Activated T-cell treated with anti-CD3 and anti-CD28 coated beads for 24 hours (primary cell): Measurements from ENCODE around the gene IDS.
"Not testable (repeated sequence)": the region's sequence is repeated elsewhere in the genome, so short reads cannot be mapped to it uniquely, and the experiment has no call there.

Source experiments
- DNase-seq: peaks from one replicate; pipeline ENCODE4 v3.0.0-alpha.2; 2020; ENCODE audit warnings: low read depth

The IDS gene

DNA sequence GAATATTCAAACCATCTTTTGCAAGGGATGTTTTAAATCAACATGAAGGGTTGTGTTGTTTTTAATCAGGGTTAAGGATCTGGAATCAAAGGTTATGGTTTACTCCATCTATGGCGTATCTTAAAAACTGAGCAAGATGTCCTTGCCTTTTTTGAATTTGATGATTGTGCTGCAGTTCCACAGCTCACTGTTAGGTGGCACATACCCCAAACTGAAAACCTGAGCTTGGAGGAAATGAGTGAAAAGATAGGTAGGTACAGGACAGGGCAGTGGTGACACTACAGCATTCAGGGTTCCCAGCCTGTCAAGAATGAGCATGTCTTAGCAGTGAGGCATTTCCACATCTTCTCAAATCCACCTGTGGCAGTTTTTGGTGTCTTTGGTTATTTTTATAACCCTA, 22.6 kb upstream of the IDS start:
- DNase-seq = no peak

DNA sequence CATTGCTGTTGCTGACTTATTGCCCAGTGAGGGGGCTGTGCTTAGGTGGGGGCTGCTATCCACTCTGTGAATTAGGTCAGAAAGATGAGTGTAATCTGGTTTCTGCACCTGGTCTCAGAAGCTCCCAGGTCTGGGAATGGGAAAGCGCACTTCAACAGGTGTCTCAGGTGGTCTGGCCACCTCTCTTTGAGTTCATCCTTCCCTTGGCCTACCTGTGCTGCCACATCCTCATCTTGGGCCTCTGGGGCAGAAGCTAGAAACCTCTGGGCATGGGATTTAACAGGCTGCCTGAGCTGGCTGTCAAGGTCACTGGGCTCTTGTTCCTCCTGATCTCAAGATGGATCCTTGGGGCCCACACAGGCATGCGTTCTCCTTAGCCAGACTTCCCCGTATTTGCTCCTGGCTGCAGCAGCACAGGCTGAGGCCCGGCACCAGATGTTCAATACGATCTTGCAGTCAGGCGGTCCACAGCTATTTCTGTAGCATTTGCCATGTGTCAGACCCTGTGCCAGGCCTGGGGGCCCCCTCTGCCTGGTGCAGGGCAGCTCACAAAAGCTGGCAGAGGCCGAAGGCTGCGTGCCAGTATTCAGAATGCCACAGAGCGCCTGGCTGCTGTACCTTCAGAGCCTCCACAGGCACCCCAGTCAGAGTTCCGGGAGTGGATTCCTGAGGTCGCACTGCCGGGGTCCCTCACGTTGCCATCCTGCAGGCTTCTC, 21.4 kb upstream of the IDS start:
- DNase-seq = not testable (repeated sequence)

DNA sequence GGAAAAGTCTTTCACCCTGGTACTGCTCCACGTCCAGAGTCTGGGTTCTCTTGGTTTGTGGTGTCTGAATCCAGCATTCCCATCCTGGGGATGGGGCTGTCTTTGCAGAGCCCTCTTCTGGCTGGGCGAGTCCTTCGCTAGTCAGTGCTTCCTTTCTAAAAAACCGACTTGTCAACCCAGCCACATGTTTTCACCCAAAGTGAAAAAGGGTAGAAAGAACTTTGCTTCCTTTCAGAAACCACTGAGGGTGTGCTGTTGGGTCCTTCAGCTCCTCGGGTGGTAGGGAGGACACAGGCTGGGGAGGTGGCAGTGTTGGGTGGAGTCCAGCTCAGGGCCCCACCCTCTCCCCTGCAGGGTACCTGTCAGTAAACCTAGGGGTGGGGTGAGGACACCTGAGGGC, 20.8 kb upstream of the IDS start:
- DNase-seq = not testable (repeated sequence)

DNA sequence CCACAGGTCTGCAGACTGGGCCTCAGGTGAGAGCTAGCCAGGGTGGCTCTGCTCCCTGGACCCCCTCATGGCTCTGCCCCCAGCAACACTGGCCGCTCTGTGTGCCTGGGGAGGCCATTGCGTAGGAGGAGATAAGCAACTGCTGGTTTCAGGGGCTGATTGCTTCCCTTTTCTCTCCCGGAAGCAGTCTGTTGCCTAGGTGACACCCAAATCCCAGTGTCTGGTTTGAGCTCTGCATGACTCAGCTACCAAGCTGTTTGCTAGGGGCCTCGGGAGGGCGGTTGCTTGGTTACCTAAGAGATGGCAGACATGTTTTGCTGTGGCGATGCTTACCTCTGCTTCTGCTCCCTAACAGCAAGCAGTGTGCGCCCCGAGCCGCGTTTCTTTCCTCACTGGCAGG, 20.3 kb upstream of the IDS start:
- peak; percentile 45 for DNase-seq

DNA sequence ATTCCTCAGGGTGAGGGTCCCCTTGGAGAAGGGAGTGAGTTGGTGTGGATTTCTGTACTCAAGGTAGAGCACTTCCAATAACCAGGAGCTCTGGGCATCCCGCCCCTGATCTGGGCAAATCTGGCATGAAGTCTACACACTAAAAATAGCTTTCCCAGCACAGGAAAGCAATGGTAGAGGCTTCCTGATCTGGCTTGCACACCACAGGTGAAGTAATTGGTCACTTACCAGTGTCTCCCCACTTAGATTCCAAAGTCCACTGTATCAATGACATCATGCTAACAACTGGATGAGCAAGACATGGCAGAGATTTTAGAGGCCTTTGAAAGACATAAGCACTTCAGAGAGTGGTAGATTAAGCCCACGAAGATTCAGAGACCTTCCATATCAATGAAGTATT, 17.8 kb upstream of the IDS start:
- no peak for DNase-seq

DNA sequence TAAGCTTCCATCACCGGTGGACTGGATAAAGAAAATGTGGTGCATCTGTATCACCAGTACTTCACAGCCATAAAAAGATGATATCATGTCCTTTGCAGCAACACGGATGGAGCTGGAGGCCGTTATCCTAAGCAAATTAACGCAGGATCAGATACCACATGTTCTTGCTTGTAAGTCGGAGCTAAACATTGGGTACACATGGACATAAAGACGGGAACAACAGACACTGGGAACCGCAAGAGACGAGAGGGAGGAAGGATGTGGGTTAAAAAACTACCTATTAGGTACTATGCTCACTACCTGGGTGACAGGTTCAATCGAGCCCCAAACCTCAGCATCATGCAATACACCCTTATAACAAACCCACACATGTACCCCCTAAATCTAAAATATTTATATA, 16.3 kb upstream of the IDS start:
- no peak for DNase-seq

DNA sequence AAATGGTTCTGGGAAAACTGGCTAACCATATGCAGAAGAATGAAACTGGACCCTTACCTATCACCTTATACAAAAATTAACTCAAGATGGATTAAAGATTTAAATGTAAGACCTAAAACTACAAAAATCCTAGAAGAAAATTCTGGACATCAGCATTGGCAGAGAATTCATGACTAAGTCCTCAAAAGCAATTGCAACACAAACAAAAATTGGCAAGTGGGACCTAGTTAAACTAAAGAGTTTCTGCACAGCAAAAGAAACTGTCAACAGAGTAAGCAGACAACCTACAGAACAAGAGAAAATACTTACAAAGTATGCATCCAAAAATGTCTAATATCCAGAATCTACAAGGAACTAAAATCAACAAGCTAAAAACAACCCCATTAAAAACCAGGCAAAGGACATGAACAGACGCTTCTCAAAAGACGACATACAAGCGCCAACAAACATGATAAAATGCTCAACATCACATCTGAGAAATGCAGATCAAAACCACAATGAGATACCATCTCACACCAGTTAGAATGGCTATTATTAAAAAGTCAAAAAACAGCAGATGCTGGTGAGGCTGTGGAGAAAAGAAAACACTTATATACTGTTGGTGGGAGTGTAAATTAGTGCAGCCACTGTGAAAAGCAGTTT, 15.7 kb upstream of the IDS start:
- not testable (repeated sequence) for DNase-seq

DNA sequence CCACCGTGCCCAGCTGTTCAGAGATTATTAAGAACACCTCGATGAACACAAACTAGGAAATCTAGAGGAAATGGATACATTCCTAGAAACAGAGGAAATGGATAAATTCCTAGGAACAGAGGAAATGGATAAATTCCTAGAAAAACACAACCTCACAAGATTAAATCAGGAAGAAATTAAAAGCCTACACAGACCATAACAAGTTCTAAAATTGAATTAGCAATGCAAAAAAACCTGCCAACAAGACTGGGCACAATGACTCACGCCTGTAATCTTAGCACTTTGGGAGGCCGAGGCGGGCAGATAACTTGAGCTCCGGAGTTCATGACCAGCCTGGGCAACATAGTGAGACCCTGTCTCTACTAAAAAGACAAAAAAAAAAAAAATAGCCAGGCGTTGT, 13.1 kb upstream of the IDS start:
- DNase-seq = no peak

DNA sequence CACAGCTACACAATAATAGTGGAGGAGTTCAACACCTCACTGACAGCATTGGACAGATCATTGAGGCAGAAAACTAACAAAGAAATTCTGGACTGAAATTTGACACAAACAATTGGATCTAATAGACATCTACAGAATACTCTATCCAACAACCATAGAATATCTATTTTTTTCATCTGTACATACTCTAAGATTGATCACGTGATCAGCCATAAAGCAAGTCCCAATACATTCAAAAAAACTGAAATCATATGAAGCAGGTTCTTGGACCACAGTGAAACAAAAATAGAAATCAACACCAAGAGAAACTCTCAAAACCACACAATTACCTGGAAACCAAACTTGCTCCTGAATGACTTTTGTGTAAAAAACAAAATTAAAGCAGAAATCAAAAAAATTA, 12.2 kb upstream of the IDS start:
- no peak for DNase-seq

DNA sequence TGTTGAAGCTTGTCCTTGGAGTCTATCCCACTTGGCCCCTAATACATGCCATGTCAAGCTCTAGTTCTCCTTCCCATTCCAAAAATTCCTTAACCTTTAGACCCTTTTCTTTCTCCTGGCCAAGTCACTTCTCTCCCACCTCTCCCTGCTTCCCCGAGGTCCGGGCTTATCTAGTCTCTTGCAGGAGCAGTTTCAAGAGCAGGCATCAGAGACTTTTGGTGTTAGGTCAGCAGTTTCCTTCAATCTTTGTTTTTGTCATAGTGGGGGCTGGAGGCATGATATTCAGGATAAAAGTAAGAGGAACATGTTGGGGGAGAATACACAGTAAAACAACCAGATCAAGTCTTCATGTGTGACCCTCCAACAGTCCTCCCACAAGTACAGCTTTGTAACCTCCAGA, 11.5 kb upstream of the IDS start:
- no peak for DNase-seq

DNA sequence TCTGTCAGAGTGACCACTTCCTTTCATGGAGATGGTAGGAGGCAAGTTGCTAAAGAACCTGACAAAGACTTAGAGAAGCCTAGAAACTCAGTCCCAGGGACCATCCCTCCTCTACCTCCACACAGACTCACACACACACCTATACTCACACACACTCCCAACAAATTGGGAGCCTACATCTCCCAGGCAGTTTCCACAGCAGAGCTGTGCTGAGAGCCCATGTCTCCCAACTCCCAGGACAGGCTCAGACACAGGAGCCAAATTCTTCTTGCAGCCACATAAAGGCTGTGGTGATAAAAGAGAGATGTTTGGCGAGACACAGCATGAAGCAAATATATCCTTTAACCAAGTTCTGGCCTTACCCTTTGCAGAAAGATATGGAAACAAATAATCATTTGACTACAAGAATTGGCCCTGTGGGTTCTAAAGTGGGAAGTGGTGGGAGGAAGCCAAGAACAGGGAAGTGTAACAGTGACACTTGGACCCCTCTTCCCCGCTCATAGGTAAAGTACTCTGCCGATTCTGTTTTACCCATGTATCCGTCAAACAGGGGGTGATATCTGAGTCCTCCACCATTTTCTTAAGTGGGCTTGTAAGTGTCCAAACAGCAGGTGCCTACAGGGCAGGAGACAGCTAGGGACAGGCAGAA, 11.0 kb upstream of the IDS start:
- DNase-seq = no peak

DNA sequence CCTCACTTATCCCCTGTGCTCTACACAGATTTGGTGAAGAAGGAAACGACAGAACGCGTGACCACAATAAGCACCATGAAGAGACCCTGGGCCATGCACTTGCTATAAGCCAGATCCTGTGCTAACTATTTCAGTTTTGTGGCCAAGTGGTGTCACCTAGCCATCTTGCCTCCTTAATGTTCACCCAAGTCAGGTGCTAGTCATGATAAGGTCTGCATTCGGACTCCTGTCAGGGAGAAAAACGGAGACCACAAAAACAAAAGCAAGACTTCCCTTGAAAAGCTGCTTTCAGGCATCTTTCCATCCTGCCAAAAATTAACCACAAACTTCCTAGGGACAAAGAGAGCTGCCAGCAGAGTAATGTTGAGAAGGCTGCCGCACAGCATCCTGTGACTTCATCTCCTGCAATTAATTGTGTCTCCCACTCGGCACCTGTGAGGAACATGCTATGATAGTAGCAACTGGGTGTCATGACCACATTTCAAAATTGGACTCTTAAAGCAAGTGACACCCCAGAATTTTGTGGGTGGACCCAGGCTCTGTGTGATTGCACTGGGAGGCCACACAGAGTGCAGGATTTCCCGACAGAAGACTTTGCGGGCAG, 8.8 kb upstream of the IDS start:
- DNase-seq = no peak

DNA sequence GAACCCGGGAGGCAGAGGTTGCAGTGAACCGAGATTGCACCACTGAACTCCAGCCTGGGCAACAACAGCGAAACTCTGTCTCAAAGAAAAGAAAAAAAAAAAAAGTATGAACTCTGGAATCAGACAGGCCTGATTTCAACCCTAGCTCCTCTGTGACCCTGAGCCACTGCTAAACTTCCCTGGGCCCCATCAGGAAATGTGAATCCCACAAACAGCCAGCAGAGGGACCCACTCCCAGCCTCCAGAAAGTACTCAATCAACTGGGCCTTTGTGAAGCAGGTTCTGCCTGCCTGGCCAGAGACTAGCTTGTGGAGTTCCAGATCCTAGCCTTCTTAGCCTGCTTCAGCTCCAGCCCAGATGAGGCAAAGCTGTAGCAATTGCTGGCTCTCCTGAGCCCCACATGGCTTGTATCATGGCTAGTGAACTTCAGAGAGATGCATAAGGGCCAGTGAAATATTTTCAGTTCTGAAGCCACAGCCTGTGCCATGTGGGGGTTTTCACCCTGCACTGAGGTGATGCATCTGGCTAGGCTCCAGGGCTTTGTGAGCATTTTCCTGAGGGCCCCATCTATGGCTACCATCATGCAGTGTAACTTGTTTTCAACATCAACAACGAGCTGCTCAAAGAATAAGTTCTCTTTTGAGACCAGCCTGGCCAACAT, 7.2 kb upstream of the IDS start:
- peak; percentile 38 for DNase-seq

DNA sequence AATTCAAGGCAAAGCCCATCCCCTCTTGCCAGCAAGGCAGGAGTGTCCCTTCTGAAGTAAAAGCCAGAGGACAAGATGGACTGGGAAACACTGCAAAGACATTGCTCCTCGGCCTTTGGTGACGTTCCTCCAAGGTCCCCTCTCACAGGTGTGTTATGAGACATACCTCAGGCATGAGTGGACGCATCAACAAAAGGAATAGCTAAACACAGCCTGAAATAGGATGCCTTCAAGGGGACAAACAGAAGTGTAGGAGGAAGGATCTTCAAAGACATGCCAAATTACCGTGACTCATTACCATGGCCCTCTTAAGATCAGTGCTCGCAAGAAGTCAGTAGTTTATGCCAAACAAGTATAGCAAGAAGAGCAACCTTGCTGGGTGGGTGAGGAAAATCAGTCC, 6.0 kb upstream of the IDS start:
- no peak for DNase-seq

DNA sequence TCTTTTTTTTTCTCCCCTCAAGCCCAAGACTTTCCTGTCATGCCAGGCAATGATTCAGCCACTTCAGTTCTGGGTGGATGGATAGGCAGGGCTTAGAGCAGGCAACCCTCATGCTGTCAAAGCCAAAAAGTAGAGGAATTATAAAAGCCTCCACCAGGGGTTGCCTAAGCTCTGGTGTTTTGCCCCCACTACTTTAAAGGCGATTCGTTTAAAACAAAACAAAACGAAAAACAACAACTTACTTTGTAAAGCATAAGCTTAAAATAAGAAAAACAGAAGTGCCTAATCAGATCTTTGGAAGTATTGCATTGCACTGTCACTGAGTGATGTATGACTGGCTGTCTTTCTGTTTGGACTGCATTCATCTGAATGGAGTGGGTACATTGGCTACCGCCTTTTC, 5.3 kb upstream of the IDS start:
- DNase-seq = no peak

DNA sequence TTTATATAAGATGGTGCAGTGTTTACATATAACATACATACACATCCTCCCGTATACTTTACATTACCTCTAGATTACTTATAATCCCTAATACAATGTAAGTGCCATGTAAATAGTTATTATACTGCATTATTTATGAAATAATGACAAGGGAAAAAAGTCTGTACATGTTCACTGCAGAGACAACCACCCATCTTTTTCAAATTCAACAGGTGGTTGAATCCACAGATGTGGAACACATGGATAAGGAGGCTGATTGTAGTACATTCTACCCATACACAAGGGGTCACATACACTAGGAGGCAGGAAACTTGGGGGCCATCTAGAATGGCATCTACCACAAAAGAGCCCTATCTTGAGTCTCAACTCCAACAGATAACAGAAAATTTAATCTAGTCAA, 3.4 kb upstream of the IDS start:
- no peak for DNase-seq

DNA sequence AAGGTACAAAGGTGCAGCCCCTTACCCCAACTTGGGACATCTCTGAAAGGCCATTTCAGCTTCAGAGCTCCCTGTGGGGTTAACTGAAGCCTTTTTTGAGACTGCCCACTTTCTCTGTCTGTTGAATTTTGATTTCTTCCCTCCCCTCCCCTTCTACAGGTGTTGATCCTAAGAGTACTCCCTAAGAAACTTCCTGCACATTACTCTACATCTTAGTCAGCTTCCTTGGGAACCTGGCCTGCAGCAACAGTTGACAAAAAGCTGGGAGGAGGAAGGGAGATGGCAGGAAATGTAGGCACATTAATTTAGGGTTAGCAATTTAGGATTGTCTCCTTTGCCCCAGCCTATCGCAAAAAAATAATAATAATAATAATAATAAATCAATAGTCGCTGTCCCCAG, 1.2 kb upstream of the IDS start:
- DNase-seq = no peak

DNA sequence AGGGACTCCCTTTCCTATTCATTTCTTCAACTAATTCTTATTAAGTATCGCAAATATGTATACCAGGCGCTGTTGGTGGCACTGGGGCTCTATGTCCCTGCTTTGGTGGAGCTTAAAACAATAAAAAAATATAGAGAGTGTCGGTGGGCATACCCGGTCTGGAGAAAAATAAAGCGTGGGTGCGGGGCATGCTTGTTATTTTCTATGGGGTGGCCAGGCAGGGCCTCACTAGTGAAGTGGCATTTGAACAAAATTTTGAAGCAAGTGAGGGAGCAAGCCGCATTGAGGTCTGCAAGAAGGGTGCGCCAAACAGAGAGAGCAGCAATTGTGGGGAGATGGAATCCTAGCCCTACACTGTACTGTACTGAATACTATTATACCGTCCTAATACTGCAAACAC, 565 bp upstream of the IDS start:
- no peak for DNase-seq

DNA sequence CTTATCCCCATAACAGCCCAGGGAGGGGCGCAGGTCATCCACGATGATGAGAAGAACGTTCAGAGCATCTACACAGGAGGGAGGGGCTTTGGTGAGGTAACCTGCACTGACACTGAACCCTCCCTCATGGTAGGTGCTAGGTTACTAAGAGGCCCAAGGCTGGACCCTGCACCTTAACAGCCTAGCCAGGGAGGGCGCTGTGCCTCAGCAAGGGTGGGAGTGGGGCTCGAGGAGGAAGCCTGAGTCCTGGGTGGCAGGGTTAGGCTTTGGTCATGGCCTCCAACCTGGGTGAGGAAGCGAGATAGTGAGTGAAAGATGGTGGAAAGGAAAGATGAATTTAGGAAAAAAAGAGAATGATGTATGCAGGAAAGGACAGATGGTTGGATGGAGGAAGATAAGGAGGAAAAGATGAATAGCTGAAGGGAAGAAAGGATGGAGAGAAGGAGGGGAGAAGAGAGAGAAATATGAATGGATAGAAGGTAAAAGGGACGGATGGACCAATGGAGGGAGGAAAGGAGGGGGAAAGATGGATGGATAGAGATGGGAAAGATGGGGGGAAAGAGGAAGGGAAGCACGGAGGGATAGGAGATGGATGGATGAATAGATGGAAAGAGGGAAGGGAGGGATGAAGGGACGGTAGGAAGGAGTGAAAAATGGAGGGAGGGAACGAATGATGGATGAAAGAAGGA, 736 bp downstream of the IDS start:
- DNase-seq = peak; percentile 12

DNA sequence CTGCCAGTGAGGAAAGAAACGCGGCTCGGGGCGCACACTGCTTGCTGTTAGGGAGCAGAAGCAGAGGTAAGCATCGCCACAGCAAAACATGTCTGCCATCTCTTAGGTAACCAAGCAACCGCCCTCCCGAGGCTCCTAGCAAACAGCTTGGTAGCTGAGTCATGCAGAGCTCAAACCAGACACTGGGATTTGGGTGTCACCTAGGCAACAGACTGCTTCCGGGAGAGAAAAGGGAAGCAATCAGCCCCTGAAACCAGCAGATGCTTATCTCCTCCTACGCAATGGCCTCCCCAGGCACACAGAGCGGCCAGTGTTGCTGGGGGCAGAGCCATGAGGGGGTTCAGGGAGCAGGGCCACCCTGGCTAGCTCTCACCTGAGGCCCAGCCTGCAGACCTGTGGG, 1.7 kb downstream of the IDS start:
- peak; percentile 32 for DNase-seq

DNA sequence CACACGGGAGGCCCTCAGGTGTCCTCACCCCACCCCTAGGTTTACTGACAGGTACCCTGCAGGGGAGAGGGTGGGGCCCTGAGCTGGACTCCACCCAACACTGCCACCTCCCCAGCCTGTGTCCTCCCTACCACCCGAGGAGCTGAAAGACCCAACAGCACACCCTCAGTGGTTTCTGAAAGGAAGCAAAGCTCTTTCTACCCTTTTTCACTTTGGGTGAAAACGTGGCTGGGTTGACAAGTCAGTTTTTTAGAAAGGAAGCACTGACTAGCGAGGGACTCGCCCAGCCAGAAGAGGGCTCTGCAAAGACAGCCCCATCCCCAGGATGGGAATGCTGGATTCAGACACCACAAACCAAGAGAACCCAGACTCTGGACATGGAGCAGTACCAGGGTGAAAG, 2.2 kb downstream of the IDS start:
- not testable (repeated sequence) for DNase-seq

DNA sequence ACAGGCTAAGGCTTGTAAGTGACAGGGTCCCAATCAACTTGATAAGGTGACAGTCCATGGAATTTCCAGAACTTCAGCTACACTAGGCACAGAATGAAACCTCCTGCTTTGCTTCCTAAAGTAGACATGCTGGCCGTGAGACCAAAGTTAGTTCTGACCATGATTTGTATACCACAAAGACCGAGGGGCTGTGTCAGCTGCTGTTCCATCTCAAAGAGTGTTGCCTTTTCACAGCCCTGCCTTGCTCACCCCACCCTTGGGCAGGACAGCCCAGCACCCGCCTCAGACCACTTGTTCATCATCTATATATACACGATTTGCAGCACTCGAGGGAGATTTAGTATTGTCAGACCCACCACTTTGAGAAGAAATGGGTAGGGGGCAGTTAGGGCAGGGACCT, 5.3 kb downstream of the IDS start:
- DNase-seq = no peak
